CD1c-positive myeloid dendritic cell (primary cell): ENCODE data around the gene USP54.

Experiments used
- DNase-seq: peaks from one replicate; pipeline ENCODE4 v3.0.0-alpha.2; 2016; ENCODE audit errors: extremely low spot score

Gene USP54

DNA sequence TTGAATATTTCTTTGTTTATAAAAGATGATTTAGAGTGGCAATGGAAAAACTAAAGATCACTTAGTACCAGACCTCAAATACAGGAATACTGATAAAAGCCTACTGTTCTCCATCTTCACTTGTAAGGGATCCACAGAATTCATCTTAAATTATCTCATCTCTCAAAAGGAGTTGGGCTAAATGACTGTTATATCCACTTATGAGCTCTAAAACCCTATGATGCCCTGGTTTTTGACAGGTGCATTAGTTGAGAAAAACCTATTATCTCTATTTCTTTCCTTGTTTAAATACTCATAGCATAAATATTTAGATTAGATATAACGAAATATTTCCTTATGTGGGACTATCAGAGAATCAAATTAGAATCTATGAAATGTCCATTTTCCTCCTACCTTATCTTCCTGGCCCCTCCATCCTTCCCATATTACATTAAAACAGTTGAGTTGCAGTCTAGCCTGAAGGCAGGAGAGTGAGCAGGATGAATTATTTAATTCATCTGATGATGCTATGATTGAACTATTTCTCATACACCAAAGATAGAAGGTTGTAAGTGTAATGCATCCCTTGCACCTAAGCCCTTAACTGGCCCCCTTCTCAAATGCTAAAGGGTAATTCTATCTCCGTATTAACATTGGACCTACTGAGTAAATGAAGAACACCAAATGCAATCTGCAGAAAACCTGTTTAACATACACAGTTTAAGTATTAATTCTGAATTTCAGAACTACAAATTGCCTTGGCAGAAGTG lies 125.0 kb downstream of the USP54 start:
- no peak for DNase-seq

DNA sequence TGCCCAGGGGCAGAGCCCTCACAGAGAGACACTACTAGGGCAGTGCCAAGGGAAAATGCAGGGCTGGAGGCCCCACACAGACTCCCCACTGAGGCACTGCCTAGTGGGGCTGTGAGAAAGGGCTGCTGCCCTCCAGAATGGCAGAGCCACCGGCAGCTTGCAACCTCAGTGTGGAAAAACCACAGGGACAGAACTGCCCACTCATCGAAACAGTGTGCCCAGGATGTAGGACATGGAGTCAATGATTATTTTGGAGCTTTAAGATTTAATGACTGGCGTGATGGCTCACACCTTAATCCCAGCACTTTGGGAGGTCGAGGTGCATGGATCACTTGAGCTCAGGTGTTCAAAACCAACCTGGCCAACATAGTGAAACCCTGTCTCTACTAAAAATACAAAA lies 130.2 kb downstream of the USP54 start:
- no peak for DNase-seq

DNA sequence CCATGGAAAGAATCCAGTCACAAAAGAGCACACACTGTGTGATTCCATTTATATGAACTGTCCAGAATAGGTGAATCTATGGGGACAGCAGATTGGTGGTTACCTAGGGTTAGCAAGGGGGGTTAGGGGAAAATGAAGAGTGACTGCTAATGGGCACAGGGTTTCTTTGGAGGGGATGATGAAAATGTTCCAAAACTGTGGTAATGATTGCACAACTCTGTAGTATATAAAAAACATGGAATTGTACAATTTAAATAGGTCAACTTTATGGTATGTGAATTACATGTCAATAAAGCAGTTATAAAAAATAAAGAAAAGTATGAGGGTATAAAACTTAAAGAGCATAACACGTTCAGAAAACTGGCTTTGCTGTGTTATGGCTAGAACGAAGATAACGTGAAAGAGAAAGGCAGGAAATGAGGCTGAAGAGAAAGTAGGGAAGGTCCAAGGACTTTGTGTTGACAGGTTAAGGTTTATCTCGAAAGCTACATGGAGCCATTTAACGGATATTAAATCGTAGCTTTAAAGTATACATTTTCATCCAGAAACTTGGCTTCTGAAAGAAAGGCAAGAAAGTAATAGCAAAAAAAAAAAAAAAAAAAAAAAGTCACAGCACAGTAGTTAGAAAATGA lies 131.3 kb downstream of the USP54 start:
- no peak for DNase-seq

DNA sequence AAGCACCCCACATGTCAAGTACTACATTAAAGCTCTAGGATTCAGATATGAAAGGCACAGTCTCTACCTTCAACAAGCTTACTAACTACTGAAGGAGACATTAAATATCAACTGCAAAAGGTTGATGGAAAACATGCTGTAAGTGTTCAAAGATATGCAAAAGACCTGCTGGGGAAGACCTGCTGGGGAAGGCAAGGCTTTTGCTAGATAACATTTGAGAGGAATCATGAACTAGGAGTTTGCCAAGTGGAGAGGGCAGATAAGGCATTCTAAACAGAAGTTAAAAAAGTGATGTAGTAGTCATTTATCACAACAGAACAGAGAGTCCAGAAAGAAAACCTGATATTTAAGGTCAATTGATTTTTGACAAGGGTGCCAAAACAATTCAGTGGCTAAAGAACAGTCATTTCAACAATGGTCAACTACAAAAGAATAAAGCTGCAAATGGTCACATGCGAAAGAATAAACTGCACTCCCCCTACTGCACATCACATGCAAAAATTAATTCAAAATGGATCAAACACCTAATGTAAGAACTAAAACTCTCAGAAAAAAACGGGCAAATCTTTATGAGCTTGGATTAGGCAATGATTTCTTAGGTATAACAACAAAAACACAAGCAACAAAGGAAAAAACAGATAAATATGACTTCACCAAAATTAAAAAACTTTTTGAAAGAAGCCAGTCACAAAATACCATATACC lies 134.8 kb downstream of the USP54 start:
- no peak for DNase-seq

DNA sequence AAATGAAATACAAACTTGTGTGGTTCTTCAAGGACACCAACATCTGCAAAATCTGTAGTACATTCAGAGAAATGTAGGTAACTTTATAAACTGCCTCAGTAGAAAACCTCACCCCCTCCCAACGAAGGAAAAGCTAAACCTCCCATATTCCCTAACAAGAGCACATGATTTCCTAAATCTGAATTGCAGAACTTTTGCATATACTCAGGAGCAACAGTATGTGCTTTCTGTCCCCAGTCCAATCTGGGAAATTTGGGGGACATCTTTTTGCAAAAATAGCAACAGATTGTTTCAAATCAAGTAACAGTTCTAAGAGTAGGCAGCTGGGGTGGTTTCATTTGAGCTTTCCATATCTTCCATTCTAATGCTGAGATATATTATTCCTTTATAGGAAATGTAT lies 142.0 kb downstream of the USP54 start:
- DNase-seq: no peak

DNA sequence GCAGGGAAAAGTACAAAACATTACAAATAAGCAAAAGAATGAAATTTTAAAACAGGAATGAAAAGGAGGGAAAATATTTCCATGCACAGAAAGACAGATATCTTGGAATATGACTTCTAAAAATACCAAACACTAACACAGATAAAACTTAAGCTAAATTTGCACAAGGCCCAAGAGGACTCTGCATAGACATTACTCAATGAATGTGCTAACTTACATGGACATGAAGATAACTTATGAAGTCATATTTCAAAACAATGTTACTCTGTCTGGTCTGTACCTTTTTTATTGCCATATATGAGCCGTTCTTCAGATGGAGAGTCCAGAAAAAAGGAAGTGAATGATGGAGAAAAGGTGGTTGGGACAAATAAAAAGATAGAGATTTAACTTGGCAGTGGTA lies 142.8 kb downstream of the USP54 start:
- DNase-seq: no peak
